Esophagus mucosa (tissue), 1 donor: Measurements from ENCODE around the gene ZDHHC12. TPM values are rescaled to one million over a fixed set of nuclear protein-coding genes. Genes with fewer than 3 reads are reported as not detected.

Experiments
- ATAC-seq: fragments of 200-7000 bp; cut with Tn5 transposase; one replicate; pipeline ENCODE4 v1.9.1; 2020
- total RNA-seq: library from RNA; stranded (reverse); gene quantifications from one replicate; pipeline ENCODE4 v1.2.4, GENCODE V29; 2023
- donor health status: DM: yes; HTN: yes; CAD: no.

Gene ZDHHC12
- total RNA-seq, 1 donor from 2014 or later, result 54.4 TPM

GRCh38 chr9:128729766-128730517 is 6.0 kb upstream of the ZDHHC12 start:
- no peak for ATAC-seq

- ATAC-seq, result no peak
These were observed 5.4 kb upstream of the ZDHHC12 start for GRCh38 chr9:128729302-128729701.

GRCh38 chr9:128728298-128728697 is 4.4 kb upstream of the ZDHHC12 start:
- ATAC-seq, result no peak

- no peak for ATAC-seq
These were observed 3.8 kb upstream of the ZDHHC12 start for GRCh38 chr9:128727640-128728248.

- ATAC-seq, result peak; percentile 31
These were observed 851 bp upstream of the ZDHHC12 start for GRCh38 chr9:128724744-128725211.

- no peak for ATAC-seq
These were observed 518 bp downstream of the ZDHHC12 start for GRCh38 chr9:128723352-128723865.

GRCh38 chr9:128722380-128723351 is 1.3 kb downstream of the ZDHHC12 start:
- no peak for ATAC-seq

- ATAC-seq, result no peak
These were observed 2.4 kb downstream of the ZDHHC12 start for GRCh38 chr9:128721487-128722010.

- no peak for ATAC-seq
These were observed 3.0 kb downstream of the ZDHHC12 start for GRCh38 chr9:128720841-128721486.

- no peak for ATAC-seq
These were observed 3.9 kb downstream of the ZDHHC12 start for GRCh38 chr9:128719919-128720605.

- no peak for ATAC-seq
These were observed 5.5 kb downstream of the ZDHHC12 start for GRCh38 chr9:128718475-128718874.

GRCh38 chr9:128718047-128718446 is 5.9 kb downstream of the ZDHHC12 start:
- no peak for ATAC-seq

GRCh38 chr9:128716581-128717254 is 7.2 kb downstream of the ZDHHC12 start:
- no peak for ATAC-seq

- ATAC-seq, result no peak
These were observed 8.5 kb downstream of the ZDHHC12 start for GRCh38 chr9:128715436-128715750.

GRCh38 chr9:128714586-128715435 is 9.1 kb downstream of the ZDHHC12 start:
- ATAC-seq, result no peak

GRCh38 chr9:128713941-128714573 is 9.9 kb downstream of the ZDHHC12 start:
- no peak for ATAC-seq

- ATAC-seq, result peak; percentile 22
These were observed 10.5 kb downstream of the ZDHHC12 start for GRCh38 chr9:128713411-128713780.

GRCh38 chr9:128712451-128713410 is 11.2 kb downstream of the ZDHHC12 start:
- ATAC-seq, result peak; percentile 12
